RWPE2 (cell line): ENCODE measurements around the gene RHOD.

Source experiments
- ATAC-seq: fragments of 200-7000 bp; cut with Tn5 transposase; 3 replicates; pipeline ENCODE4 v1.9.1; 2021; ENCODE audit warnings: low read depth
- DNase-seq: peaks from one replicate; pipeline ENCODE4 v3.0.0-alpha.2; 2020; ENCODE audit warnings: low spot score
- H3K27ac ChIP-seq: fragments of 450-650 bp; 2 replicates; pipeline ENCODE4 v1.5.1; 2017; ENCODE audit warnings: mild to moderate bottlenecking; ENCODE audit not compliant: poor library complexity, severe bottlenecking
- H3K27me3 ChIP-seq: fragments of 250-450 bp; sonication (Bioruptor Pico); 2 replicates; pipeline ENCODE4 v1.5.1; 2021; ENCODE audit warnings: mild to moderate bottlenecking, moderate library complexity; ENCODE audit not compliant: insufficient read depth, poor library complexity, severe bottlenecking
- H3K36me3 ChIP-seq: fragments of 250-450 bp; sonication (Bioruptor Pico); 2 replicates; pipeline ENCODE4 v1.5.1; 2020; ENCODE audit warnings: low read depth, mild to moderate bottlenecking, moderate library complexity
- H3K4me1 ChIP-seq: fragments of 250-450 bp; sonication (Bioruptor Pico); 2 replicates; pipeline ENCODE4 v1.5.1; 2021; ENCODE audit warnings: mild to moderate bottlenecking, moderate library complexity; ENCODE audit not compliant: insufficient read depth, poor library complexity, severe bottlenecking
- H3K4me3 ChIP-seq: fragments of 250-450 bp; sonication (Bioruptor Pico); 2 replicates; pipeline ENCODE4 v1.5.1; 2021; ENCODE audit warnings: mild to moderate bottlenecking, moderate library complexity; ENCODE audit not compliant: severe bottlenecking
- H3K9me3 ChIP-seq: fragments of 250-450 bp; sonication (Bioruptor Pico); 2 replicates; pipeline ENCODE4 v1.5.1; 2021; ENCODE audit warnings: mild to moderate bottlenecking, moderate library complexity; ENCODE audit not compliant: severe bottlenecking
- CTCF ChIP-seq: fragments of 450-650 bp; IDR thresholded peaks from one replicate; pipeline ENCODE4 v1.5.1; 2017; ENCODE audit warnings: mild to moderate bottlenecking, moderate library complexity; ENCODE audit not compliant: poor library complexity, severe bottlenecking

The RHOD gene

GRCh38 chr11:67031791-67032561 lies 24.7 kb upstream of the RHOD start:
- H3K27ac ChIP-seq: peak overlapping the region; percentile 84
- H3K4me3 ChIP-seq: no peak overlapping the region
- peaks cover 27% of the 10 kb centered on the region for H3K4me1 ChIP-seq
- no peaks in the 10 kb centered on the region for H3K9me3 ChIP-seq
- no peak for TF ChIP-seq CTCF
- no peak for DNase-seq
- no peaks in the 10 kb centered on the region for H3K36me3 ChIP-seq
- no peaks in the 10 kb centered on the region for H3K27me3 ChIP-seq
- no peak for ATAC-seq

GRCh38 chr11:67032830-67033551 lies 23.7 kb upstream of the RHOD start:
- peaks cover 27% of the 10 kb centered on the region for H3K4me1 ChIP-seq

GRCh38 chr11:67033661-67034166 lies 22.9 kb upstream of the RHOD start:
- TF ChIP-seq CTCF: no peak
- peaks cover 27% of the 10 kb centered on the region for H3K4me1 ChIP-seq
- no peak for DNase-seq
- no peaks in the 10 kb centered on the region for H3K27me3 ChIP-seq
- ATAC-seq: peak; percentile 76
- H3K27ac ChIP-seq: peak overlapping the region; percentile 84
- no peak overlapping the region for H3K4me3 ChIP-seq
- H3K9me3 ChIP-seq: no peaks in the 10 kb centered on the region
- H3K36me3 ChIP-seq: no peaks in the 10 kb centered on the region

More at GRCh38 chr11:67032830-67033551, 23.7 kb upstream of the RHOD start:
- DNase-seq: no peak
- H3K4me3 ChIP-seq: no peak overlapping the region
- ATAC-seq: peak; percentile 90
- no peak for TF ChIP-seq CTCF
- no peaks in the 10 kb centered on the region for H3K36me3 ChIP-seq
- no peaks in the 10 kb centered on the region for H3K9me3 ChIP-seq
- H3K27me3 ChIP-seq: no peaks in the 10 kb centered on the region
- H3K27ac ChIP-seq: peak overlapping the region; percentile 84

- H3K9me3 ChIP-seq: no peaks in the 10 kb centered on the region
- H3K36me3 ChIP-seq: no peaks in the 10 kb centered on the region
- no peak overlapping the region for H3K4me3 ChIP-seq
- peaks cover 27% of the 10 kb centered on the region for H3K4me1 ChIP-seq
- no peak for TF ChIP-seq CTCF
- no peaks in the 10 kb centered on the region for H3K27me3 ChIP-seq
- ATAC-seq (no peak), DNase-seq (no peak)
- peak overlapping the region; percentile 84 for H3K27ac ChIP-seq
These were observed 22.3 kb upstream of the RHOD start for GRCh38 chr11:67034350-67034749.
